C4-2B (cell line): ENCODE results near the gene HKDC1.

Source experiments
- CTCF ChIP-seq: fragments of 450-650 bp; conservative IDR thresholded peaks from 2 replicates; pipeline ENCODE4 v1.5.1; 2017; ENCODE audit warnings: mild to moderate bottlenecking
- ZFX ChIP-seq: fragments of 450-650 bp; IDR thresholded peaks from 2 replicates; pipeline ENCODE4 v1.6.1; 2017

- TF ChIP-seq CTCF (no peak), ZFX (no peak)
These were observed 1.3 kb upstream of the HKDC1 start for GRCh38 chr10:69218831-69219230.
